GM12872 (cell line): ENCODE results near the gene NEB.

ENCODE experiments used
- CTCF ChIP-seq: IDR thresholded peaks from 3 replicates; pipeline ENCODE4 v1.5.1; 2011; ENCODE audit warnings: low read depth, mild to moderate bottlenecking, low read length, moderate library complexity; ENCODE audit not compliant: insufficient read depth

NEB gene

GRCh38 chr2:151634736-151635467 lies 99.4 kb downstream of the NEB start:
- TF ChIP-seq CTCF, result no peak

- TF ChIP-seq CTCF, result no peak
Measured at GRCh38 chr2:151632993-151633565, 101.2 kb downstream of the NEB start.

- TF ChIP-seq CTCF, result no peak
Measured at GRCh38 chr2:151630372-151630771, 103.9 kb downstream of the NEB start.

- no peak for TF ChIP-seq CTCF
Measured at GRCh38 chr2:151627353-151627752, 106.9 kb downstream of the NEB start.

GRCh38 chr2:151624271-151624670 lies 110.0 kb downstream of the NEB start:
- TF ChIP-seq CTCF, result no peak

- TF ChIP-seq CTCF, result no peak
Measured at GRCh38 chr2:151623631-151624030, 110.6 kb downstream of the NEB start.

- no peak for TF ChIP-seq CTCF
Measured at GRCh38 chr2:151620761-151621160, 113.5 kb downstream of the NEB start.
